Activated CD4-positive, alpha-beta T cell treated with anti-CD3 and anti-CD28 coated beads, Interleukin-10, Interleukin-2, amounts not matched to agents 100 ng/mL and 50 ng/mL, durations not matched to agents 16 hours and 8 hours (primary cell): ENCODE measurements around the gene WNT10A.

Experiments used
- DNase-seq: peaks from one replicate; pipeline ENCODE4 v3.0.0-alpha.2; 2020

WNT10A gene

DNA sequence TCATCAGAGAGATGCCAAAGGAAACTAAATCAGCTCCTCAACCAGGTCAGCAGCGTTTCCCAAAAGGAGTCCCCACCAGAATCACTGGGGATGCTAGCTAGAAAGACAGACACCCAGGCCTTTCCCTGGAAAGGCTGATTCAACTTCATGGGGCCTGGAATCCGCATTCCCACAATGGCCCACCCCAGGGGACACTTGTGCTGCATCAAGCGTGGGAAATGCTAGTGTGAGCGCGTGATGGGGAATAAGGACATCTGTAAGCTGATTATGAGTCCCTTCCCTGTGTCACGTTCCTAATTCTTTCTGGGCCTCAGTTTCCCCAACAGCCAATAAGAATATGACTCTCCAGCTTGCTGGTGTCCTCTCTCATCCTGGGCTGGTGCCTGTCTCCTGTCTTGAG lies 2.2 kb upstream of the WNT10A start:
- DNase-seq: no peak

- no peak for DNase-seq
Observed at GRCh38 chr2:218878926-218879761, 1.5 kb upstream of the WNT10A start.

DNA sequence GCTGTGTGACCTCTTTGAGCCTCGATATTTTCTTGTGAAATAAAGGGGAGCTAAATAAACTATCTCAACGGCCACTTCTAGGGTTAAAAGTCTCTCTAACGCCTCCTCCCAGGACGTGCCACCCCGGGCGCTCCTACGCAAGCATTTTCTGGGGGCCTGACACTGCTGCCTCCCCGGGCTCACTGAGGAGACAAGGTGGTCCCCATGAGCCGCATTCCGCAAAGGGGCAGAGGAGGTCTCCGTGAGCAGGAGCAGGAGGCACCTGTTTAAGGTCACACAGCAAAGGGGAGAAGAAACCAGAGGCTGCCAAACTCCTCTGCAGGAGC lies 913 bp upstream of the WNT10A start:
- DNase-seq: no peak

DNA sequence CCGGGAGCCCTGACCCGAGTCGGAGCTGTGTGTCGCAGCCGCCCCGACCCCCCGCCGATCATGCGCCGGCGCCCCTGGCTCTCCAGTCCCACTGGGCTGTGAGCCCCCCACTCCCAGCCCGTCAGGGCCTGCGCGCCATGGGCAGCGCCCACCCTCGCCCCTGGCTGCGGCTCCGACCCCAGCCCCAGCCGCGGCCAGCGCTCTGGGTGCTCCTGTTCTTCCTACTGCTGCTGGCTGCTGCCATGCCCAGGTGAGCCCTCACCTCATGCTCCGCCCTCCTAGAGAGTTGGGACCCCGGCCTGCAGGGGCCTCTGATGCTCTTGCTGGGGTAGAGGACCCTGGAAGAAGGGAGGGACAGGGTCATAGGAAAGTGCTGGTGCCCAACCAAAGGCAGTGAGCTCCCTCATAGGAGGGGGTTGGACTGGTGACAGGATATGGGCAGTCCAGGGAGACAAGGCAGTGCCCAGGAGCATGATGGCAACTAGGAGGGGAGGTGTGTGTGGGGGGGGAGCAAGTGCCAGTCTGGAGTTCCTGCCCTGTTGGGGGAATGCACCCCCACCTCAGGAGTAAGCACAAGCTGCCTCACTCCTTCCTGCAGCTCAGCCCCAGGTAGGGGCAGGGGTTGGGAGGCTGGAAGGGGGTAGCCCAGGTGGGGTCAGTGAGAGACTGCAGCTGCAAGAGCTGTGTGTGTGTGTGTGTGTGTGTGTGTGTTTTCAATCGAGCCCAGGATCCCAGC lies 375 bp downstream of the WNT10A start:
- DNase-seq: no peak

GRCh38 chr2:218881744-218882460 lies 1.2 kb downstream of the WNT10A start:
- DNase-seq: no peak

DNA sequence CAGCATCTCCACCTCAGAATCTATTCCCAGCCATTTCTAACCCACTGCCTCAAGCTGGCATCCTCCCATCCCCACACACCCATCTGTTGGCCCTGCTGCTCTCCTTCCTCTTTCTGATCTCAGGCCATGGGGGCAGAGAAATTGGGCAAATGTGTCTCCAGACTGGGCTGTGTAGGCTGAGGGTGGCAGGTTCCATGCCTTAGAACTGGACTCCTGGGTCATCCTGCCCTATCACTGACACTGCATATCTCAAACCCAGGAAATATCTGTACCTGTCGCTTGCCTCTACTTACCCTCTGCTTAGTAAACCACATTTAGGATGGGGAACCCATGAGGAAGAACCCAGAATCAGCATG lies 1.8 kb downstream of the WNT10A start:
- DNase-seq: no peak

DNA sequence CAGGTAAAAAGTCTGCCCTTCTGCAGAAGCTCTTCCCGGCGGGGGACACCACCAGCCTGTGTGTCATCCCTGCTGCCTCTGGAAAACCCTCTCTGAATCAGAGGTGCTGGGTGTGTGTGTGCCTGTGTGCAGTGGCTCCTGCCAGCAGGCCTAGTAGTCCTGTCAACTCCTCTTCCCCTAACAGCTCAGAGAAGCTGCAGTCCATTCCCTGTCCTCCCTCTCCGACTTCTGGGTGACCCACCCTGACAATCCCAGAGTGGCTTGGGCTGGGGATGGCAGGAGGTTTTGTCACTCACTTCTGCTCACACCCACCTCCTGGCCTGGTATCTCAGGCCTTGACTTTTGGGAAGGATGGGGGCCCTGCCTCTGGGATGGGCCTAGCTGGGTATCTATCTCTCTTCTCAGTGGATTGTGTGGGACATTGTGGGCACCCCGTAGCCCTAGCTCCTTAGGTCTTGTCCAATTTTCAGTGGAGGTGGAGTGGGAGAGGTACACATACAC lies 2.3 kb downstream of the WNT10A start:
- DNase-seq: no peak

GRCh38 chr2:218883491-218884490 lies 3.1 kb downstream of the WNT10A start:
- no peak for DNase-seq

DNA sequence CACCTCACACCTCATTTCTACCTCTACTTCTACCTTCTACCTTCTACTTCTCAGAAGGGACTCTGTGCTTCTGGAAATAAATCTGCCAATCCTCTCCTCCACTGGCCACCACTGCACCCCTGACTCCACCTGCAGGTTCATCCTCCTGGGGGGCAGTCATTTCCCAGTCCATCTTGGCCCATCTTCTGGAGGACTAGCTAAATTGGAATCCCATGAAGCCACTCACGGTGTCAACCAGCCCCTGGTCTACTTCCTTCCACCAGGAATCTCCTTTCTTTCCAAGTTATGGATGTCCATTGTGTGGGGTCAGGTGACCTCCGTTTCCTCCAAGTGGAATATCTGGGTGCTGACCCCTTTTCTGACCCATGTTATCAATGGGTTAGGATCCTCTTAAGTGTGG lies 3.9 kb downstream of the WNT10A start:
- DNase-seq: no peak

DNA sequence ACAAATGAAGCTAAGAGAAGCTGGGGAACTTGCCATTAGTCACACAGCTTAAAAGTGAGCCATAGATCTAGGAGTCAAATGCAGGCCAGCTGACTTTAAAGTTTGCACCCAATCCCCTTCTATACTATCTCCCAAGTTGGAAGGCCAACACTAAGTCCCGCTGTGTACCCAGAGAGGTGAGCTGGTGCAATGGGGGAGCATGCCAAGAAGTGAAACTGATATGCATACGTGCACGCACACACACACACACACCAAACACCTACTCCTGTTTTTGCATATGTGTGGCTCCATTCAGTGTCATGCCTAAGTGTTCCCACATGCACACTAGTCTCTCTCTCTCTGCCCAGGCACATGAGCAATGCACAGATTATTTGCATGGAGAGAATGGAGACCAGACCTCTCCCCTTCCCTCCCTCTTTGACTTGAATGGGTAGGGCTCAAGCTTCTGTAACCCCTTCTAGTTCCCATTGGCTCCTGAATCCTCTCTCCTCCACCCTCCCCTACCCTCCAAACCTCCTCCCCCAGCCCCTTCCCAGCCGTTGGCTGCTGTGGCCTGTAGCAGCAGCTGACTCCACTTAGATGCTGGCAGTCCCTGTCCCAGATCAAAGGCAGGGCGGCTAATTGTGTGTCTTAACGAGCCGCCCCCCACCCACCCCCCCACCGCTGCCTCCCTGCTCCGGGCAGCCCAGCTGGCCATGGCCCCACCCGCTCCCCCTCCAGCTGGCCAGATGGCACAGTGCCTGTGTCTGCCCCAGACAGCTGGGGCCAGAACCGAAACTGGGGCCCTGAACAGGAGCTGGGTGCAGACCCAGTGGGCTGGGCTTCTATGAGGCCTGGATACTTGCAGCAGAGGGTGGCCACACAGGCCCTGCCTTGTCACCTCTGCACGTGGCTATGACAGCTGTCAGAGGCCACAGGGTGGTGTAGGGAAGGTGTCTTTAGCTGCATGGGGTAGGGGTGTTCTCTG lies 5.6 kb downstream of the WNT10A start:
- no peak for DNase-seq

GRCh38 chr2:218887079-218887478 lies 6.4 kb downstream of the WNT10A start:
- DNase-seq: no peak

GRCh38 chr2:218888341-218888740 lies 7.7 kb downstream of the WNT10A start:
- DNase-seq: no peak

- no peak for DNase-seq
Observed at GRCh38 chr2:218889937-218890336, 9.3 kb downstream of the WNT10A start.

- no peak for DNase-seq
Observed at GRCh38 chr2:218890369-218890768, 9.7 kb downstream of the WNT10A start.

DNA sequence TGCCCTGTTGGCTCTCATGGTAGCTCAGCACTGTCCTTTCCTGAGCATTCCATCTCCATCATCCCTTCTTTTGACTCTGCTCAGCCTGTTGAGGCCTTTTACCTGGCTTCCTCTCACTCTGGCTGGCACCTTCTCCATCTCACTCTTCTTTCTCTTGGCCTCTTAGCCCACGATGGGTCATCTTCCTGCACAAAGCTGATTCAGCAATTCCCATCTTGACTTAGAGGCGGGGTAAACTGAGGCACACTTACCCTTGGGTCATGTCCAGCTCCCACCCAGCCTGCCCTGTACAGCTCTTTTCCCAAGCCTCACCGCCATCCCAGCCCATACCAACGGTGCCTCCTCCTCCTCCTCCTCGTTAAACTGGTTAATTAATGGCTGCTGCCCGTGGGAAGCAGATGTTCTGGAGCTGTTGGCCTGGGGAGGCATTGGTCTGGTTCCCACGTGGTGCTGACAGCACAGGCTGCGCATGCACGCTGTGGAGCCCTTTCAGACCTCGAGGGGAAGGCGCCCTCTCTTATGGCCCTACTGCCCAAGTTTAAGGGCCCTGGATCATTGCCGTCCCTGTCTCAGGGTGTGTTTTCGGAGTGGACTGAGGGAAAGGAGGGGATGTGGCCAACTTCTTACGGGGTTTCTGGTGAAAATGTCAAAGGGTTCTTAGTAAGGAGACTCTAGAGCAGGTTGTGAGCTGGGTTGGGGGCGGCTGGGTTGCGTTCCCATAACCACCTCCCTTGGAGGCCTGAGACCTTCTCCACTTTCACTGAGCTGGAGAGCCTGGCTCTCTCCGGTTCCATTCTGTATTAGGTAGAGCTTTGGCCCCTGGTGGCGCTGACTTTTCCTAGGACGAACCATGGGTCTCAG lies 10.9 kb downstream of the WNT10A start:
- DNase-seq: no peak

DNA sequence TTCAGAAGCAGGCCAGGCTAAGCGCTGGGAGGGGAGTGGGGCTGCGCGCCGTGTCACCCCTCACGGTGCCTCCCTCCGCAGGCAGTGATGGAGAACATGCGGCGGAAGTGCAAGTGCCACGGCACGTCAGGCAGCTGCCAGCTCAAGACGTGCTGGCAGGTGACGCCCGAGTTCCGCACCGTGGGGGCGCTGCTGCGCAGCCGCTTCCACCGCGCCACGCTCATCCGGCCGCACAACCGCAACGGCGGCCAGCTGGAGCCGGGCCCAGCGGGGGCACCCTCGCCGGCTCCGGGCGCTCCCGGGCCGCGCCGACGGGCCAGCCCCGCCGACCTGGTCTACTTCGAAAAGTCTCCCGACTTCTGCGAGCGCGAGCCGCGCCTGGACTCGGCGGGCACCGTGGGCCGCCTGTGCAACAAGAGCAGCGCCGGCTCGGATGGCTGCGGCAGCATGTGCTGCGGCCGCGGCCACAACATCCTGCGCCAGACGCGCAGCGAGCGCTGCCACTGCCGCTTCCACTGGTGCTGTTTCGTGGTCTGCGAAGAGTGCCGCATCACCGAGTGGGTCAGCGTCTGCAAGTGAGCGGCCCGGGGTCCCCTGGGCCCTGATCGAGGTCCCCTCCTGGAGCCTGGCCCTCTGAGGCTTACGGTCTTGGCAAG lies 12.2 kb downstream of the WNT10A start:
- peak; percentile 92 for DNase-seq

DNA sequence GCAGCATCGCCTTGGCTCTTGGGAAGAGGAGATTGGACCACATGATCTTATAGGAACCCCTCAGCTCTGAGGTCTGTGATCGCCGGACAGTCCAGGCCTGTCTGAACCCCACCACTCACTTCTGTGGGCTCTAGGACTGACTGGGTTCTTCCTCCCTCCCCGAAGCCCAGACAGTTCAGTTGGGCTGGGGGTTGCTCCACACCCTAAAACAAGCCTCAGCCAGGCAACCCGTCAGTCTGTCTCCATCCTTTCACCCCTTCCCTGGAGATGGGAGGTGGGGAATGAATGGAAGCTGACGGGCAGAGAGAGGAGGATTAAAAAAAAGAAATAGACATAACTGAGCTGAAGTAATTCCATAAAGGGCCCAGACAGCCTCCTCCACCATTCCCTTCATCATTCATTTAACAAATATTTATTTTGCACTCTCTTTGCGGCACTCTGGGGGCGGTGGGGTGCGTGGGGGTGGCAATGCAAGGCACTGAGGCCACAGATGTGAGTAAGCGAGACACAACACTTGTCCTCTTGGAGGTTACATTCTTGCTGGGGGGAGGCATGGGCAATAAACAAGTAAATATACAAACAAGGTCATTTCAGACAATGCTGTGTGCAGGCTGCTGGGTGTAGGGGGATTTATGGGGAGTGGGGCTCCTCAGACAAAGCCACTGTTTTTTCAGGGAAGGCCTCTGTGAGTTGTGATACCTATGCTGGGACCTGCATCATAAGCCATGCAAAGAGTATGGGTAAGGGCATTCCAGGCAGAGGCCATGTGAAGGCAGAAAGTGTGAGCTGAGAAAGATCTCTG lies 12.9 kb downstream of the WNT10A start:
- DNase-seq: peak; percentile 29

DNA sequence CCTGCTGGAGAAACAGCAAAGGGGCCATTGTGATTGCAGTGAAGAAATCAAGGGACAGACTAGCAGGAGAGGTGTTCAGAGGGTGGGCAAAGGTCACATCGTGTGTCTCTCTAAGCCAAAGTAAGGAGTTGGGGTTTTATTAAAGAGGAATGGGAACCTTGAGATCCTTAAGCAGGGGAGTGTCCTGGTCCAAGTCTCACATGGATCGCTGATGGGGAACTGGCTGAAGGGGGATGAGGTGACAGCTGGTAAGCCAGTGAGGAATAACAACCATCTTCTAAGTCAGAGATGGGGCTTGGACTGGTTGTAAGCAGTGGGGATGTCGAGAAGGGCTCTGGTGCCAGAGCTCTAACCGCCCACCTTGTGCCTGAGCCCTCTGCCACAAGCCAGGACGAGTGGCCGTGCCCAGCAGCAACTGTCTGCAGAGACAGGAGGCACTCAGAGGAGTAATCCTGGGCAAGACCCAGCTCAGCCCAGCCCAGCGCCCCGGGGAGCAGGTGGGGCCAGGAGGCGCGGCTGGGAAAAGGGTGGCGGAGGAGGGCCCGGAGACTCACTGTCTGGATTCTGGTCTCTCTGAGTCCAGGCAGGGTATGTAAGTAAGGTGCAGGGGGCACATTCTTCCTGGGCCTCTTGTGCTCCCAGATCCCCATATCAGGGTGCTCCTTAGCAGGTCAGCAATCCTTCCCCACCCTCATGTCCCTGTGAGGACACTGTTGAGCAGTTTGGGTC lies 13.7 kb downstream of the WNT10A start:
- DNase-seq: no peak
